Muscle layer of duodenum (tissue), 2 donors: Measurements from ENCODE around the gene LAMA2.

Source experiments
- H3K27ac ChIP-seq: one replicate; pipeline ENCODE4 v1.7.0; 2013; ENCODE audit warnings: mild to moderate bottlenecking, low read length
- H3K27me3 ChIP-seq: one replicate; pipeline ENCODE4 v1.7.0; 2013; ENCODE audit warnings: low read depth, mild to moderate bottlenecking, control low read depth, low read length
- H3K36me3 ChIP-seq, 2 donors: one replicate each; pipeline ENCODE4 v1.7.0; 2013; ENCODE audit warnings: low read length in 2 of 2, control low read depth in 1 of 2, mild to moderate bottlenecking in 1 of 2; ENCODE audit not compliant: insufficient read depth in 2 of 2, control insufficient read depth in 1 of 2
- H3K4me1 ChIP-seq, 2 donors: one replicate each; pipeline ENCODE4 v1.7.0; 2013; ENCODE audit warnings: low read length in 2 of 2, mild to moderate bottlenecking in 2 of 2, control low read depth in 1 of 2, moderate library complexity in 1 of 2; ENCODE audit not compliant: insufficient read depth in 2 of 2, control insufficient read depth in 1 of 2
- H3K4me3 ChIP-seq, 2 donors: one replicate each; pipeline ENCODE4 v1.7.0; 2013; ENCODE audit warnings: low read length in 2 of 2, low read depth in 1 of 2, mild to moderate bottlenecking in 1 of 2
- H3K9me3 ChIP-seq, 2 donors: one replicate each; pipeline ENCODE4 v1.7.0; 2013; ENCODE audit warnings: low read length in 2 of 2, control low read depth in 1 of 2, mild to moderate bottlenecking in 1 of 2; ENCODE audit not compliant: control insufficient read depth in 1 of 2
- donor health status: healthy.

The LAMA2 gene

DNA sequence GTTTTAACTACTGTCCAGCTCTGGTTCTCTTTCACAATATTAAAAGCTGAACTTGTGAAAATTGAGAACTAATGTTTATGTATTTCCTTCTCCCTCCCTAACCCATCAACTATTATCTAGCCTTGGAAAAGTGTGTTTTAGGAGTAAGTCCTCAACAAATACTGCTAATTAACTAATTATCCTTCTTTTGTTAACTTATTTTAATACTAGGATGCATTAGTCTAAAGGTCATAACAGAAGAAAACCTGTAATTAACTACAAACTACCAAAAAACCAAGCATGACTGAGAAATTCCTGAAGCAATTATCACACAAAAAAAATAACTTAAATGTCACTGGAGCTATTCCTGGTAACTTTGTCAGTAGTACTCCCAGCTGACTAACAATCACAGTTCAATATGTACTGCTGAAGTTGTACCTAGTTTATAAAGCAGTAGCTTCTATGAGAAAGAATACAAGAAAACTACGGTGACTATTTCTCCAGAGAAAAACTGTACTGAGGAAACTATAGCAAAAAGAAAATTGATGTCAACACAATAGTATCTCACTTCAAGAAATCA is 301.9 kb downstream of the LAMA2 start:
- Histone ChIP-seq H3K27me3 (no peaks in the 10 kb centered on the region), H3K27ac (no peak overlapping the region), H3K4me3 (no peak overlapping the region), H3K9me3 (no peaks in the 10 kb centered on the region), H3K4me1 (no peaks in the 10 kb centered on the region), H3K36me3 (no peaks in the 10 kb centered on the region)

- H3K27me3 ChIP-seq = no peaks in the 10 kb centered on the region
- H3K9me3 ChIP-seq = no peaks in the 10 kb centered on the region
- H3K36me3 ChIP-seq = no peaks in the 10 kb centered on the region
- H3K27ac ChIP-seq = no peak overlapping the region
- no peaks in the 10 kb centered on the region for H3K4me1 ChIP-seq
- no peak overlapping the region for H3K4me3 ChIP-seq
These were observed 304.1 kb downstream of the LAMA2 start for GRCh38 chr6:129186988-129187387.

GRCh38 chr6:129188306-129188705 is 305.4 kb downstream of the LAMA2 start:
- H3K9me3 ChIP-seq = no peaks in the 10 kb centered on the region
- no peak overlapping the region for H3K27ac ChIP-seq
- H3K4me3 ChIP-seq = no peak overlapping the region
- no peaks in the 10 kb centered on the region for H3K36me3 ChIP-seq
- no peaks in the 10 kb centered on the region for H3K4me1 ChIP-seq
- H3K27me3 ChIP-seq = no peaks in the 10 kb centered on the region

DNA sequence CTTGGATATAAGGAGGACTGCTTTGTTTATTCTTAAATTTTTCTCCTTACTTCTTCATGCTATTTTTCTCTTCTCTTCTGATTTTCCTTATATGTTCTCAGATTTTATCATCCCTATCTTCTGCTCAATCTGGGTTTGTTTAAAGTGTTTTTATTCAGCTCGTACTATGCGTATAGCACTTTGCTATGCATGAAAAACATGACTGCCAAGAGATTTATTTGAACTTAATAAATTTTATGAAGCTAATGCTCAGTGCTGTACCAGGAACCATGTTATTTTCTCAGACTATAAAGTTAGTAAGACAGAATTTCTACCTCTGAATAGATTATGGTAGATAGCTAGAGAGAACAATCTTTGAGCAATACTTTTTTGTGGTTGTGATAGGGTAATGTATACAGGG is 305.9 kb downstream of the LAMA2 start:
- H3K36me3 ChIP-seq = no peaks in the 10 kb centered on the region
- no peak overlapping the region for H3K4me3 ChIP-seq
- H3K4me1 ChIP-seq = no peaks in the 10 kb centered on the region
- H3K27me3 ChIP-seq = no peaks in the 10 kb centered on the region
- H3K9me3 ChIP-seq = no peaks in the 10 kb centered on the region
- H3K27ac ChIP-seq = no peak overlapping the region

DNA sequence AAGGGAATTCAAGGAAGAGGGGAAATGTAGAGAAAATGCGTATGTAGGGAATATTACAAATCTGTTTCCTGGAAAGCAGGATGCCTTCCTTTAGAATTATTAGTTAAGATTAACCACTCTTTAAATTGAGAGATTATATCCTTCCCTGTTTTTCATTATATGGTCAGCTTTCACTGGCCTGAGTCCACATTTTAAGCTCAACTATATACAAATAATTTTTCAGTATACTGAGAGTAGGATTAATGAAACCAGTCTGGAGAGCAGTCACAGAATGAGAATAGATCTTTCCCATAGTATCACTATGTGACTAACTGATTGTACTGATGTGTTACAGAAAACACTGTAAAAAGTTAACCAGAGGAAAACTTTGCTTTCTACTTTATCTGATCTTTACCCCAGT is 306.3 kb downstream of the LAMA2 start:
- H3K36me3 ChIP-seq = no peaks in the 10 kb centered on the region
- no peaks in the 10 kb centered on the region for H3K4me1 ChIP-seq
- no peaks in the 10 kb centered on the region for H3K9me3 ChIP-seq
- no peak overlapping the region for H3K4me3 ChIP-seq
- no peaks in the 10 kb centered on the region for H3K27me3 ChIP-seq
- H3K27ac ChIP-seq = no peak overlapping the region

GRCh38 chr6:129191235-129191634 is 308.3 kb downstream of the LAMA2 start:
- H3K9me3 ChIP-seq = no peaks in the 10 kb centered on the region
- H3K27ac ChIP-seq = no peak overlapping the region
- H3K27me3 ChIP-seq = no peaks in the 10 kb centered on the region
- peaks cover 0 to 5% of the 10 kb centered on the region in 2 donors for H3K4me1 ChIP-seq
- H3K4me3 ChIP-seq = no peak overlapping the region
- no peaks in the 10 kb centered on the region for H3K36me3 ChIP-seq

DNA sequence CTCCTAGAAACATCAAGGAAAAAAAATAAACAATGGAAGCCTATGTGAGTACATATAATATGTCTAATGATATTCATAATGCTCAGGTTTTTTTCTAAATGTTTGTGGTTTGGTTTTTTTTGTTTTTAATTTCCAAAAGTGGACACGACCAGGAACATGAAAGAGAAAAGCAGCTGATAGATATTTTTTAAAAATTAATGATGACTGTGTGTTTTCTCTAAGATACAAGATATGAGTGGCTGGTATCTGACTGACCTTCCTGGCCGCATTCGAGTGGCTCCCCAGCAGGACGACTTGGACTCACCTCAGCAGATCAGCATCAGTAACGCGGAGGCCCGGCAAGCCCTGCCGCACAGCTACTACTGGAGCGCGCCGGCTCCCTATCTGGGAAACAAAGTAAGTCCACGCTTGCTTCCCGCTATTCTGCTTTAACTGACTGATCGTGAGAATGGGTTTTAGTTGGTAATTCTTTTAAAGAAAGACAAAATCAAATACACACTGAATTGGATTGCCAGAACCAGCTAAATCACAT is 309.6 kb downstream of the LAMA2 start:
- Histone ChIP-seq H3K4me1 (peaks cover 0 to 5% of the 10 kb centered on the region in 2 donors), H3K27ac (no peak overlapping the region), H3K4me3 (no peak overlapping the region), H3K9me3 (no peaks in the 10 kb centered on the region), H3K36me3 (no peaks in the 10 kb centered on the region), H3K27me3 (no peaks in the 10 kb centered on the region)

DNA sequence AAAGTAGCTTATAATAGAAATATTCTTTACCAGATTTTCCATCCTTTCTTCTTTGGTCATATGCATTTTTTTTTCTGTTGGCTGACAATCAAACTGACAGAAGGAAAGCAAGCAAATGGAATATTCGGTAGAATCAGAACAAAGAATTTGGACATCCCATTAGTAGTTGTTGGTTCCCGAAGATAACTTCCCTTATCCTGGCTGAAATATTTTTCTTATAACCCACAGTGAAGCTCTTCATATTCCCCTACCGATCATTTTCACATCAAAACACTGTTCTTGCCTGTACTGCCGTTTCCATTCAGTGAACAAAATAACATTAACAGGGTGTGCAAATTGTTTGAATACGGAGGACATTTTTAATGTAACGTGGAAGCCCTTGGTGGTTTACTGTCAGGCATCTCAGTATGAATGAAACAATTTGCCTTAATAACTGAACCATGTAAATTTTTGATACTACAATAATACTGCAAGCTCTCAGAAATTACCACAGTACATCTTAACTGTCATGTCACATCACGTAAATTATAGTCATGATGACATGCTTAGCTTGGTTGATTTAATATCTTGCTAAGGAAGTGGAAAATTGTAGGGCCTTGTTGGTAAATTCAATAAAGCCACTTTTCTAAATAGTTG is 311.5 kb downstream of the LAMA2 start:
- H3K27me3 ChIP-seq = no peaks in the 10 kb centered on the region
- H3K36me3 ChIP-seq = no peaks in the 10 kb centered on the region
- H3K4me1 ChIP-seq = peaks cover 0 to 5% of the 10 kb centered on the region in 2 donors
- no peak overlapping the region for H3K27ac ChIP-seq
- H3K4me3 ChIP-seq = no peak overlapping the region
- H3K9me3 ChIP-seq = no peaks in the 10 kb centered on the region

DNA sequence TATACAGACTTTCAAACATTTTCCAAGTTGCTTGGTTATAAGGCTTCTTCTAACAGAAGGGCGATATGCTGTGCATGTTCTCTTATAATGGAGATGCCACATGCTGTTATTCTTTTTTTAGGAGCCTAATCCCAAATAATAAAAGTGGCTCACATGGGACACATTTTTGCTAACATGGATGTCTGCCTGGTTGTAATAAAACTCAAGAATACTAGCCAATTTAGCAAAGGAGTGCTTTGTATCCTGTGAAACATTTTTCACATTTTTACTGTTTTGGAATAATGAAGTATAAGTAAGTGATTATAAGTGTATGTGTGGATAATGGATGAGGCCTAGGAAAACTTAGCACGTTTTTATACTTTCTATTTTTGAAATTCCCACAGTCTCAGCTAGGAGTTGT is 312.2 kb downstream of the LAMA2 start:
- no peak overlapping the region for H3K4me3 ChIP-seq
- H3K36me3 ChIP-seq = no peaks in the 10 kb centered on the region
- no peaks in the 10 kb centered on the region for H3K27me3 ChIP-seq
- H3K4me1 ChIP-seq = peaks cover 0 to 5% of the 10 kb centered on the region in 2 donors
- H3K9me3 ChIP-seq = no peaks in the 10 kb centered on the region
- no peak overlapping the region for H3K27ac ChIP-seq

DNA sequence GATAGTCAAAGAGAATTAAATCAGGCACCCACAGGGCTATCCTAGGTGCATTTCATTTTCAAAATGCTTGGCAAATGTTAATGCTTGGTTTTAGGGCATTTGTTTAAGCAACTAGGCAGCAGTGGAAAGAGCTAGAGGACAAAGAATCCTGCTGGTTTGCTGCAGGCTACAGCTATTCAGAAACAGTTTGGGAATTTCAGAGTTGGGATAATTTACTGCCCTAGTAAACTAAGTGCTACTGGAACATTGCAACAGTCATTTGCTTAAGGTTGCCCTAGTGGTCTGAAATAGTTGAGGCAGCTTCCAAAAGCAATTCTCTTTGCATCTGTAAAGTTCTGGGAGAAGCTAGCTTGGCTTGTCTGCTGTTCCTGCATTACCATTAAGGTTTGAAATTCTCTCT is 312.7 kb downstream of the LAMA2 start:
- Histone ChIP-seq H3K4me1 (peaks cover 0 to 5% of the 10 kb centered on the region in 2 donors), H3K27me3 (no peaks in the 10 kb centered on the region), H3K9me3 (no peaks in the 10 kb centered on the region), H3K4me3 (no peak overlapping the region), H3K27ac (no peak overlapping the region), H3K36me3 (no peaks in the 10 kb centered on the region)

GRCh38 chr6:129197154-129197553 is 314.2 kb downstream of the LAMA2 start:
- Histone ChIP-seq H3K9me3 (no peaks in the 10 kb centered on the region), H3K27me3 (no peaks in the 10 kb centered on the region), H3K4me1 (peaks cover 0 to 5% of the 10 kb centered on the region in 2 donors), H3K27ac (no peak overlapping the region), H3K4me3 (no peak overlapping the region), H3K36me3 (no peaks in the 10 kb centered on the region)

DNA sequence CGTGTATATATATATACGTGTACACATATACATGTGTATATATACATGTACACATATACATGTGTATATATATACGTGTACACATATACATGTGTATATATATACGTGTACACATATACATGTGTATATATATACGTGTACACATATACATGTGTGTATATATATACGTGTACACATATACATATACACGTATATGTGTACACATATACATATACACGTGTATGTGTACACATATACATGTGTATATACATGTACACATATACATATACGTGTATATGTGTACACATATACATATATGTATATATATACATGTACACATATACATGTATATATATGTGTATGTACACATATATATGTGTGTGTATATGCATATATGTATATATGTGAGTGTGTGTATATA is 317.2 kb downstream of the LAMA2 start:
- Histone ChIP-seq H3K27me3 (no peaks in the 10 kb centered on the region), H3K36me3 (no peaks in the 10 kb centered on the region), H3K9me3 (no peaks in the 10 kb centered on the region), H3K4me3 (no peak overlapping the region), H3K27ac (no peak overlapping the region), H3K4me1 (peaks cover 0 to 5% of the 10 kb centered on the region in 2 donors)
